GM12874 (cell line): ENCODE measurements around the gene BIRC7.
A peak's percentile ranks its signal among the peaks of the same experiment; 100 is the strongest.

Source experiments
- CTCF ChIP-seq: IDR thresholded peaks from 2 replicates; pipeline ENCODE4 v1.5.1; 2011; ENCODE audit warnings: low read depth, mild to moderate bottlenecking, control low read depth, low read length, moderate library complexity; ENCODE audit not compliant: insufficient read depth

BIRC7 gene

GRCh38 chr20:63230800-63231268 lies 4.9 kb upstream of the BIRC7 start:
- peak; percentile 24; the same call in 1 of the 2 replicates for TF ChIP-seq CTCF

GRCh38 chr20:63232235-63233060 lies 3.3 kb upstream of the BIRC7 start:
- no peak for TF ChIP-seq CTCF

- no peak for TF ChIP-seq CTCF
These were observed 2.7 kb upstream of the BIRC7 start for GRCh38 chr20:63233061-63233344.

- no peak for TF ChIP-seq CTCF
These were observed 1.8 kb upstream of the BIRC7 start for GRCh38 chr20:63233924-63234323.

- peak; percentile 54 for TF ChIP-seq CTCF
These were observed 859 bp upstream of the BIRC7 start for GRCh38 chr20:63234693-63235398.

- TF ChIP-seq CTCF, result no peak
These were observed 572 bp downstream of the BIRC7 start for GRCh38 chr20:63236116-63236837.

- TF ChIP-seq CTCF, result no peak
These were observed 2.3 kb downstream of the BIRC7 start for GRCh38 chr20:63238031-63238430.
